GM15510 (cell line): ENCODE measurements around the gene ZNF488.

Source experiments
- POLR2A ChIP-seq: IDR thresholded peaks from 3 replicates; pipeline ENCODE4 v1.6.1; 2011; ENCODE audit warnings: borderline replicate concordance; ENCODE audit not compliant: insufficient read length; ENCODE audit errors: extremely low read depth

Gene ZNF488

GRCh38 chr10:47323636-47324296, 60.3 kb downstream of the ZNF488 start:
- no peak for TF ChIP-seq POLR2A

- no peak for TF ChIP-seq POLR2A
Observed at GRCh38 chr10:47323087-47323486, 61.0 kb downstream of the ZNF488 start.

GRCh38 chr10:47322300-47323061, 61.6 kb downstream of the ZNF488 start, which contains the start of gene GDF2:
Gene GDF2 (plus strand): TSS chr10:47322454. CDS start chr10:47322669, 215 bp downstream.
- TF ChIP-seq POLR2A = no peak

- no peak for TF ChIP-seq POLR2A
Observed at GRCh38 chr10:47321521-47322195, 62.4 kb downstream of the ZNF488 start.

GRCh38 chr10:47320812-47321211, 63.3 kb downstream of the ZNF488 start:
- TF ChIP-seq POLR2A = no peak

GRCh38 chr10:47319784-47320183, 64.3 kb downstream of the ZNF488 start:
- TF ChIP-seq POLR2A = no peak

- no peak for TF ChIP-seq POLR2A
Observed at GRCh38 chr10:47318706-47319105, 65.4 kb downstream of the ZNF488 start.

- no peak for TF ChIP-seq POLR2A
Observed at GRCh38 chr10:47317251-47317650, 66.8 kb downstream of the ZNF488 start.

- no peak for TF ChIP-seq POLR2A
Observed at GRCh38 chr10:47316131-47316530, 68.0 kb downstream of the ZNF488 start.
